ENCODE results near the gene FXYD2.

Gene FXYD2

DNA sequence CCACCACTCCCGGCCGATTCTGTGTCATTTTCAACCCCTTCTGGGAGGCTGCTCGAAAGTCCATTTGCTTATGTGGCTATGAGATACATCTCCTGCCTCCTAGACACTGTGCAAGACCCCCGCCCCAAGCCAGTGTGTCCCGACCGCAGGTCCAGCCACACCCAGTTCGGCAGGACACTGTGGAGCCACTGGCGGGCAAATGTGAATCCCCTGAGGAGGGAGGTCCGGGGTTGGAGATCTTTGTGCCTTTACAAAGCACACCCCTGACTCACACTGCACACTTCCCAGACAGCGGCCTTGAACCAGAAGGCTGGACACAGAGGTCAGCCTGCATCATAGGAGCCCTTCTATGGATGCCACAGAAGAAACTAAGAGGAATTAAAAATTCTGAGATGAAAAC, 34.5 kb upstream of the FXYD2 start:
- DNase-seq (ENCODE audit: low read depth in 3 of 3, low spot score in 1 of 3): no peak

DNA sequence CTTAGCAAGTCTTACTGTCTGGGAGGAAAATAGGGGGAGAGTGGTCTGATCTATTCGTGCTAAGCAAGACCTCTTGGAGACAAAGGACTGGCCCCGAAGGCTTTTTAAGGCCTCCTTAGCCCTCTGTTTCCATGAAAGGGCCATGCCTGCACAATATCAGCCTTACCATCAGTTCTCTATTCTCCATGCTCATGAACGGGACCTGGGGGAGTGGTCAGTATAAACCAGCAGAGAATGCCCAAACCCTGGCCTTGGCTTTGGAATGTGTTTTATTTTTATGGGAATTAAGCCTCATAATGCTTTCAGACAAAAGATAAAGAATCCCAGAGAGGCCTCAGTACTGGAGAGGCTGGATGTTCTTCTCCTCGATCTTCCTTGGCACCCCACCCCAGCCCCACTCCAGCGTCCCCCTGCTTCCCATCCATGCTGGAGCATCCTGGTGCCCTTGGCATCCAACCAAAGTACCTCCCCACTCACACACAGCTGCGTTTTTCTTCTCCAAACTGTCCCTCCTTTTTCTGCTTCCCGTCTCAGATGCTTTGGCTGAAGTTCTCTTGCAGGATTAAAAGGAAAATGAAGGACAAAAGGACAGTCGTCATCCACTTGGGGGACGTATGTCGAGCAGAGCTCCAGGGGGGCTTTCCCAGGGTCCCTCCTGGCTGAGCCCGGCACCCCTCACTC, 33.3 kb upstream of the FXYD2 start:
- DNase-seq (ENCODE audit: low read depth in 3 of 3, low spot score in 1 of 3): no peak

DNA sequence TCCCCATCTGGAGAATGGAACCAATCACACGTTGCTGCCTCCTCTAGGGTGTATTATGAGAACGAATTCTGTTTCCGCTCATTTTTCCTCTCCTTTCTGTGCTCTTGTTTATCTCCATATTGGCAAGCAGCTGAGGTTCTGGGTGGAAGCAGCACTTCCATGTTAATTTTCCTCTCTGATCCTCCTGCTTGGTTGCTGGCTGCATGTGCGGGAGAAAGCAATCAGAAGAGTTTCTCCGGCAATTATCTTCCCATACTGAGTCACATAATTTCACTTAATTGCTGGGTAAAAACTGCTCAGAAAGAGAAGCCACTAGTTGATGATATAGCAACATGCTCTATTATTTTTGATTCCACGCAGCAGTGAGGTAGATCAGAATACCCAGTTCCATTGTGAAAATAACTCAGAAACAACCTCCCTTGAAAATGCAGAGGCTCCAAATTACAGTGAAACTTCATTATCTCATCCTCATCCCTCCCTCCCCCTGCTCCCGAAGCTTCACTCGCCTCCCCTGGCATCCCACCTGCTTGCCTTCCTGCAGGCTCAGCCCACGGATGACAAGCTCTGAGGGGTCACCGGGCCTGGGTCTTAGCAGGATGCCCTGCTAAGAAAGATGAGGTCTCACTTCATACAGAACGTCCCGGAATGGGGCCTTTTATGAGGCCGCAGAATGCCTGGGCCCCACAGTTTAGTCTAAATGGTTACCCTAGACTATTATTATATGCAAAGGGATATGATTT, 31.5 kb upstream of the FXYD2 start:
- DNase-seq (ENCODE audit: low read depth in 3 of 3, low spot score in 1 of 3): no peak

DNA sequence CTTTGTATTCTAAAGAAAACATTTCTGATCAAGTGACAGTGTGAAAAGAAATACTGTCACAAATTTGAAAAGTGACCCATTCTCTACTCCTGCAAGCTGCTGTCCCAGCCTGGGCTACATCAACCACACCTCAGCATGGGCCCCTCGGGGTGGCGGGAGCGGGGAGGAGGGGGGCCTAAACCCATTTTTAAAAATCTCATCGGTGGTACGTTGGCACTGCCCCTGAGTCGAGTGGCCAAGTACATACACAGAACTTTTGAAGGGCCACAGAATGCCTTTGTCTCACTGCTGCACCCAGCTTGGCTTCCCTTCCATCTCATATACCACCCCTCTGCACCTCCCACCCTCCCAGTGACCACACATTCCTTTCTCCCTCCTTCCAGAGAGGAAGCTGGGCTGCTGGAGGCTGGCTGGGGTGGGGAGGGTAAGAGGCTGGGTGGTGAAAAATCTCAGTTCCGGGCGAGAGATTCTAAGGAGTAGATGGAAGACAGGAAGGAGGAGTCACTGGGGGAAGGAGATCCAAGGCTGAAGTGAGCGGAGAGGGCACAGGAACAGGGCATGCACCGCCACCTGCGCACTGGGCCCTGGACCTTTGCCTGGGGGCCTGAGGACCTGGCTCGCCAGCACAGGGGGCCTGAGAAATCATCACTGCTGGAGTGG, 30.8 kb upstream of the FXYD2 start:
- no peak for DNase-seq (ENCODE audit: low read depth in 3 of 3, low spot score in 1 of 3)

DNA sequence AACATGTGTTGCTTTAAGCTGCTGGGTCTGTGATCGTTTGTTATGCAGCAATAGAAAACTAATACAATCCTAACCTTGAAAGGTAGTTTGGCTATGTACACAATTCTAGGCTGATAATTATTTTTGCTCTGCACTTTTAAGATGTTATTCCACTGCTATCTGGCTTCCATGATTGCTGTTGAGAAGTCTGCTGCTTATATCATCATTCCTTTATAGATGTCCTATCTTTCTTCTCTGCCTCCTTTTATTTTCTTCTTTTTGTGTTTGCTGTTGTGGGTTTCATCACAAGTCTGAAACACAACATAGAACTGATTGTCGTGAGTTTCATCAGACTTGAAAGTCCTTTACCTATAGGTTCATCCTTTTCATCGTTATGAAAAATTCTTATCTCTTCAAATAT, 27.8 kb upstream of the FXYD2 start:
- no peak for DNase-seq (ENCODE audit: low read depth in 3 of 3, low spot score in 1 of 3)

DNA sequence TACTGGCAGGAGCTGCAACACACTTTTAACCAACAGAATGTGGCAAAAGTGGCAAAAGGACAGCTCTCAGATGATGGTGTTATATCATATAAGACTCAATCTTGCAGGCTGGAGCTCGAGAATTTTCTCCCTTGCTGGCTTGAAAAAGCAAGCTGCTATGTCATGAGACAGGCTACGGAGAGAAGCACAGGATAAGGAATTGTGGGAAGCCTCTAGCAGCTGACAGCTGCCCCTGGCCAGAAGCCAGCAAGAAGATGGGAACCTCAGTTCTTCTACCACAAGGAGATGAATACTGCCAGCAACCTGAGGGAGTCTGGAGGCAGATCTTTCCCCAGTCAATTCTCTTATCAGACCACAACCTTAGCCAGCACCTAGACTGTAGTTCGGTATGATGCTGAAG, 27.3 kb upstream of the FXYD2 start:
- no peak for DNase-seq (ENCODE audit: low read depth in 3 of 3, low spot score in 1 of 3)

DNA sequence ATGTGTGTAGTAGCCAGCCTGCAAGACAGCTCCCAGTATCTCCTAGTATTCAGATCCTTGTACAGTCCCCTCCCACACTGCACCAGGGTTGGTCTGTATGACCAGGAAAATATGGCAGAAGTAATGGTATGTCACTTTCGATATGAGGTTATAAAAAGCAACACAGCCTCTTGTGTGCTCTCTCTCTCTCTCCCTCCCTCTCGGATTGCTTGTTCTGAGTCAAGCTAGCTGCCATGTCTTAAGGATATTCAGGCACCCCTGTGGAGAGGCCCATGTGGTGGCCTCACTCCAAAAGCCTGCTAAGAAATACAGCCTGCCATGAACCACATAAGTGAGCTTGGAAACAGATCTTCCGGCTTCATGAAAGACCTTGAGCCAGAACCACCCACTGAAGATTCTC, 26.6 kb upstream of the FXYD2 start:
- no peak for DNase-seq (ENCODE audit: low read depth in 3 of 3, low spot score in 1 of 3)

DNA sequence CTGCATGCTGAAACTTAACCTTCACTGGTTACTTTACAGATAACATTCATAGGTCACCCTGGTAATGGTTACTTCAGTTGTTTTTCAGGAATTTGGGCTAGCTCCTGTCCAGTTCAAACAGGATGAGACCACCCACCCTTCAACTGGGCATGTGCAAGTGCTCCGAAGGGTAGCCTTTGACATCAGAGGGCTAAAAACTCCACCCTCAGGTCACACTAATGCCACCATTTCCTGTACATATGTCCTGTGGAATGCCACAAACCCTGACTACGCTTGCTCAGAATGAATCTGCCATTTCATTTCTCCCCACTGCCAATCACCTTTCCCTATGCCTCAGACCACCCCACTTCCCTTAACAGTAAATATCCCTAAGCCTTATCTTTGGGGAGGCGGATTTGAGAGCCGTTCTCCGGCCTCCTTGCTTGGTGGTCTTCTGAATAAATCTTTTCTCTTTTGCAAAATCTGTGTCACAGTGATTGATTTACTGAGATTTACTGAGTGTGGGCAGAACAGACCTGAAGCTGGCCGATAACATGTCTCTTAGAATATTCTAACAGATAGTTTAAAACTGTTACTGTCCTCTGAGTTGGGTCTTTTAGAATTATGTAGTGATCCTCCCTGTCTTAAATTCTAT, 25.4 kb upstream of the FXYD2 start:
- no peak for DNase-seq (ENCODE audit: low read depth in 3 of 3, low spot score in 1 of 3)

DNA sequence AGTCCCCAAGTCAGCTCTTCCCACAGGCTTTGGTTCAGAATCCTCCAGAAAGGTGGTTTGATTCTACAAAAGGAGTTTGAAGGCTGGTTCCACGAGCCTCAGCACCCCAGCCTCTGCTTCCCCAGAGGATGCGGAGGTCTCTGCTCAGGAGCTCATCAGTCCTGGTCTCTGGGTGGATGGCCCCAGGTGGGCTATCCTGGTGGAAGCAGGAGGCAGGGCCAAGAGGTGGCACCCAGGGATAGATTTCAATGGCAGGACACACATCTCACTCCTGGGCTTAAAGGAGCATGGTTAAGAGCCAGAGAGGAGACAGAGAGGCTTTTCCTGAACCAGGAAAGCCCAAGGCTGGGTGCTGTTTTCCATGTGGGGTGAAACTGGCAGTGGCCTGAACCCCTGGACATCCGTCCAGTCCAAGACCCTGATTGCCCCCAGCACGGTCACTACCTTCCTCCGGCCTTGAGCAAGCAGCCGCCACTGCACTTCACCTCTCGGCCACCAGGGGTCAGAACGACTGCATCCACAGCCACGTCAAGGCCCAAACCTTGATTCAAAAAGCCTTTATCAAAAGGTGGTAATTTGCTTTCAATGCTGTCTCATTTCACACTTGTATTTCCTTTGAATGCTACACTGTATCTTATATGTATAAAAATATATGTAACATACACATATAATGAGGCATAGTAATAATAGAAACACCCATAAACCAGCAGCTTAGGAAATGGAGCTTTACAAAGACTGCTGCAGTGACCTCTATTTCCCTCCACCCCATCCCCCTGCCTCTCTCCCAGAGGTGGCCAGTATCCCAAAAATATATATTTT, 19.3 kb upstream of the FXYD2 start:
- peak; percentile 54 to 83 (median 72) for DNase-seq (ENCODE audit: low read depth in 3 of 3, low spot score in 1 of 3)

DNA sequence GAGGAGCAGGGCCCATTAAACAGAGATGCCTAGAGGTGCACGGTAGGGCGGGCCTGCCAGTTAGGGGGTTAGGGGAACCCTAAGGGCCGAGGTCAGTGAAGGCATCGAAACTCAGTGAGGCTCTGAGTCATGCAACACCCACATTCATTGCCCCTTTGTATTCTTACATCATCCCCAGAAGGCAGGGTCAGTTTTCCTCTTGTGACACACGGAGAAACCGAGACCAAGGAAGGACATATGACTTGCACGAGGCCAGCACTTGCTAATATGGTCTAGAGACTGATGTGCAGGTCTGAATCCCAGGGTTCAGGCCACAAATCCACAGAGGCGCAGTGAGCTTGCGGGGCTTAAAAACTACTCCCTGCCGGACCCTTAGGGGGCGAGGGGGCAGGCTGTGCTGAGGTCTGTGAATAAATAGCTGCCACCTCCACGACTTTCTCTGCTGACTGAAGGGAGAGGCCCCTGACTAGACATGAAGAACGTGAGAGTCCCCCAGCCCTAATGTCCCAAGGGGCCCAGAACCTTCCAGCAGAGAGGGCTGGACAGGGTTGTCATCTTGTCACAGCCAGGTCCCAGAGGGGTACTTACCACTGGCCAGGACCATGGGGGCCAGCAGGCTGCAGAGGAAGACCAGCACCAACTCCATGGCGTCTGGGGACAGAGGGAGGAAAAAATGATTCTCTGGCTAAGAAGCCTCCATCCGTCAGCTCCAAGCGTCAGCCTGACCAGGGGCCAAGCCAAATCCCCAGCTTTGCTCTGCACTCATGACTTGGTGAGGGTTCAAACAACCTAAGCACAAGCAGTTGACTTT, 17.8 kb upstream of the FXYD2 start:
- DNase-seq (ENCODE audit: low read depth in 3 of 3, low spot score in 1 of 3): no peak

DNA sequence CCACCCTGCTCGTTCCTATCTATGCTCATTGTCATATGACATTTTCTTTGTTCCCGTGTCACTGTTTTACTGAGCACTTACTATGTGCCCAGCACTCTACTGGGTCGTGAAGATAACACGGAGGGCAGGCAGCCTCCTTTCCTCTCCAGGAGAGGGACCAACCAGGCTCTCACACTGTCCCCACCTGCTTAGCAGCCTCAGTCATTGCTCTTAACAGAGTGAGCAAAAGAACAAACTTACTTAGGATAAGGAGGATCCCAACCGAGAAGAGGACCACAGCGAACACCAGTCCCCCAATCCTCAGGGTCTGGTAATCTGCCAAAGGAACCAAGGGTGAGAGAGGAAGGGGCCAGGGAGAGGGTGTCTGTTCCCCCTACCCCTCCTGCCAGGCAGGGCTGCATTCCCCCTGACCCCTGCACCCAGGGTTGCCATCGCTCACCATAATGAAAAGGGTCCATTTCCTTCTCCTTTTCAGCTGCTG, 17.0 kb upstream of the FXYD2 start:
- no peak for DNase-seq (ENCODE audit: low read depth in 3 of 3, low spot score in 1 of 3)

DNA sequence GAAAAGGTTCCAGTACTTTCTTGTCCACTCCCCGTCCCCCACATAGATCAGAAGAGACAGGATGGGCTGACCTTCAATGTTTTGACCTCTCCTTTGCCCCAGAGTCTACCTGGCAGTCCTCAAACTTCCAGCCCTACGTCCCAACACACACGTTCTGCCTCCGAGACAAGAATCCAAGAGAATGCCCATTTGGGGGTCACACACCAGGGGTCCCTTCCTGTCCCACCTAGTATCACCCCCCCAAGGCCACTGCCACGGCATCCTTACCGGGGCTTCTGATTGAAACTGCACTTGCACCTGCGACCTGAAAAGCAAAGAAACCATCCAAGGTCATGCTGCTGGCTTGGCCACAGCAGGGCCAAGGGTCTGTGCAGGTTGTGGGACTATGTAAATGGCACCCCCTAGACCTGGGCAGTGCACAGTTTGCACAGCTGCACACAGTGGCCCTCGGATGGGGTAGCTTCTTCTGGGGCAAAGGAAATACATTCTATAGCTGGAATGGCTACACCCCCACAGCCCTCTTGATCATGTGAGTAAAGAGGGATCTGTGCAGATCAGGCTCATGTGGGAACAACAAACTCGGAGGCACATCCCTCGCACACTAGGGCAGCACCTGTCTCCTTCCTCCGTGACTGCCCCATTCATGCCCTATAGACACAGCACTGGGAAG, 16.5 kb upstream of the FXYD2 start:
- no peak for DNase-seq (ENCODE audit: low read depth in 3 of 3, low spot score in 1 of 3)

DNA sequence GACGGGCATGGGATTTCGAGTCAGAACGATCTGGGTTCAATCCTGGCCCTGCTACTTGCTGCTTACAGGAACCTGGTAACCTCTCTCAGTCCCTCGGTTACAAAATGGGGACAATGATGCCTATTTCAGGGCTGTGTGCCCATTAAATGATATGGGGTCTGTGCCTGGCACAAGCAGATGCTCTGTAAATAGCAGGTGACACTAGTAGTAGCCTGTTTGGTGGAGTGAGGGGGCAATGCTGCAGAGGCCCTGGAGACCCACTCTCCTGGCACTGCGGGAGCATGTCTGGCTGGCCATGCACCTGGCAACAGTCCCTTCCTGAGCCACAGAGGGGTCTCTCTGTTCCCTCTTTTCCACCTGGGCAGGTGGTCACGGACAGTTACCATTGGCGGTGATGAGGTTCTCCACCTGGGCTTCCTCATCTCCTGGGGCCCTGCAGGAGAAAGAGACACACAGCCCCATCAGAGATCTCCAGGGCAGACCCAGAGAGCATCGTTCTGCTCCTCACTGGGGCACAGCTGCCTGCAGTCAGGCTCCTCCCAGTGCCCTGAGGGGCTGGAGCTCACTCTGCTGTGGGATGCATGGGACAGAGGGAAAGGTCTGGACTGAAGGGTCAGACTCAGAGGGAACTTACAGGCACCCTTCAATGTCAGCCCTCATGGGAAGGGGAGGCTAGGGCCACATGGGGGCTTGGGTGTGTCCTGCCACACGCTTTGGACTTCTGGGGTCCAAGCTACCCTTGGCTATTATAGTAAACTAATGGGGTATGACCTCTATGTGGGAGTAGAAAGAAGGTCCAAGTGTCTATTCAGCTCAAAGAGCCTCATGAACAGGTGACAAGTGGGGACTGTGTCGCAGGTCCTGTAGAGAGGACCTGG, 15.6 kb upstream of the FXYD2 start:
- DNase-seq (ENCODE audit: low read depth in 3 of 3, low spot score in 1 of 3): no peak

DNA sequence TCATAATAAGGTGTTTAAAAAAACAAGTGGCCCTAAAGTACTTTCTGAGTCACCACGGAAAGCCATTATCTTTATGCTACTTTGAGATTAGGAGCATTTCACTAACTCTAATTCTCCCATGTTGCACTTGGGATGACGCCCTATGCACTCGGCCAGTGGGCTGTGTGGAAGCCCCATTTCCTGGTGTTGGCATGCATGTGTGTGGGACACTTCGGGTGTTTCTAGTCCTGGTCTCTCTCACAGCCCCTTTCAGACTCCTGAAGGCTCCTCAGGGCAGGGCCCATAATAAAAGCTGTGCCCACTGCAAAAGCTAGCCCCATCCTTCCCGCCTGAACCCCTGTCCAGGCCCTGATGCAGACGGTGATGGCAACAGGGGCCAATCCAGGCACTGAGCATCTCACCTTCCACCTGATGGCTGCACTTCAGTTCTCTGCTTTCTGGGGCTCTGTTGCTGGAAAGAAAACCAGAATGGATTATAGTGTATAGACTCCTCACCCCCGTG, 14.9 kb upstream of the FXYD2 start:
- DNase-seq (ENCODE audit: low read depth in 3 of 3, low spot score in 1 of 3): no peak

DNA sequence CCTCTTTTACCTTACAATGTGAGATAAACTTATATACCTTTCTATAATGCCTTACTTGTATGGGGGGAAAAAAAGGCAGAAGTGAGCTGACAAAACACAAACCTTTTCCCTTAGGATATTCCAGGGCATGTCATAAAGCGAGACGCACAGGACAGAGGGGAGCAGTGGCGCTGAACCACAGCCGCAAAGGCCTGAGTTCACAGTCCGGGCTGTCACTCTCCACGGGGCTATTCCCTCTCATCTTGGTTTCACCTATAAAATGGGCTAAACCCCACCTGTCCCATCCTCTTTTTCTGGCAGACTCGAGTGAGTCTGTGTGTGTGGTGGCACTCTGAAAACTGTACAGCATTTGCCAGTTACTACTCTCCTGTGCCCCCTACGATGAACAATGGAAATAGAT, 14.4 kb upstream of the FXYD2 start:
- no peak for DNase-seq (ENCODE audit: low read depth in 3 of 3, low spot score in 1 of 3)

DNA sequence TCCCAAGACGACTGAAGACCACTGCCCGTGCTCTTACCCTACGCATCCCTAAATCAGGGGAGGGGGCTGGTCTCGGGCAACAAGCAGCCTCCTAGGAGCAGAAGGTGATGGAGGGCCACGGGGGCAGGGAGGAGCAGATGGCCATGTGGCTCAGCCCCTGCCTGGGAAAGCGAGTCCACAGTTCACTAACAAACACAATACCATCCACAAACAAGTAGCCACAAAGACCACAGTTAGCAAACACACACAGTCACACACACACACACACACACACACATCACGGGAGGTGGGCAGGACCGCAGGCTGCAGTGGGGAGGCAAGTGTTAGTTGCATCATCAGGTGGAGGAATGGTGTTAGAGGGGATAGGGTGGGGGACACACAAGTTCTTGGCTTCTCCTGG, 13.2 kb upstream of the FXYD2 start:
- no peak for DNase-seq (ENCODE audit: low read depth in 3 of 3, low spot score in 1 of 3)

DNA sequence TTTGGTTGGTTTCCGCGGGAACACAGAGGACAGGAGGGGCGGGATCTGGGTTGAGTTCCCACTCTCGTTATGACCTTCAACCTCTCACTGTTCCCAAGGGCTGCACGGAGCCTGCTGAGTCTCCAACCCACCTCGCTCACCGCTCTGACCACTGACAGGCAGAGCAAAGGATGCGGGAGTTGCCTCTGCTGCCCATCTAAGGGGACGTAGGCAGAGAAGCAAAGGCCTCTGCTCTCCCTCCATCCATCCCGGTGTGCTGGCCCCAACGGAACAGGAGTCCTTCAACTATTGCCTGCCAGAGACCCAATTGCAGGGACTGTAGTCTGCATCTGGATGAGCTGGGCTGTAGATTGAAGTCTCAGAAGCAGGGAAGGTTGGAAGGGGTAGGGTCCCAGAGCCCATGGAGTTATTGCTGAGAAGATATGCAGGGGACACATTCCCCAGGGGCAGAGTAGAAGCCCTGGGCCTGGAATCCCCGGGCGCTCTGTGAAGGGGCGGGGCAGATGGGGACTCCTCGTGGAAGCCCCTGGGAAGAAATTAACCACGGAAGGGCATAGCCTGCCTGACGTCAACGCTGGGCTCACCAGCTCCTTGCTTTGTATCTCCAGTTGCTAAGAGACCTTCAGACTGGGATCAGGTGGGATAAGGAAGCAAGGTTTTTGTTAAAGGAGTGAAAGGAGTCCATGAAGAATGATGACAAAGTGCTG, 12.7 kb upstream of the FXYD2 start:
- no peak for DNase-seq (ENCODE audit: low read depth in 3 of 3, low spot score in 1 of 3)

All from stimulated activated CD4-positive, alpha-beta T cell treated with anti-CD3 and anti-CD28 coated beads, TNF-alpha, amount 100 ng/mL, for 1 hour (primary cell).